Vagina (tissue), 2 donors: ENCODE measurements around the gene GLYATL1. TPM values are rescaled to one million over a fixed set of nuclear protein-coding genes. Genes with fewer than 3 reads are reported as not detected.

Source experiments
- DNase-seq, 2 donors: peaks; one replicate each; pipeline ENCODE4 v3.0.0-alpha.2; 2017; ENCODE audit errors: extremely low spot score in 2 of 2
- H3K27ac ChIP-seq: fragments of 200-600 bp; sonication (generic); one replicate; pipeline ENCODE4 v1.5.1; 2019
- H3K27me3 ChIP-seq: fragments of 200-600 bp; sonication (generic); one replicate; pipeline ENCODE4 v1.5.1; 2019
- H3K36me3 ChIP-seq, 2 donors: fragments of 200-600 bp; sonication (generic); one replicate each; pipeline ENCODE4 v1.5.1; 2017 to 2019
- H3K4me1 ChIP-seq: fragments of 200-600 bp; sonication (generic); one replicate; pipeline ENCODE4 v1.5.1; 2019
- H3K4me3 ChIP-seq, 2 donors: fragments of 200-600 bp; sonication (generic); 1 replicate in 1 of 2; 2 replicates in 1 of 2; pipeline ENCODE4 v1.5.1; 2016 to 2019
- H3K9me3 ChIP-seq: fragments of 200-600 bp; sonication (generic); one replicate; pipeline ENCODE4 v1.5.1; 2019
- POLR2A ChIP-seq, 2 donors: fragments of 450-650 bp; IDR thresholded peaks; one replicate each; pipeline ENCODE4 v1.6.1; 2017; ENCODE audit warnings: antibody characterized with exemption in 2 of 2, mild to moderate bottlenecking in 2 of 2, moderate library complexity in 2 of 2
- POLR2AphosphoS5 ChIP-seq, 2 donors: sonication (generic); formaldehyde crosslinking; IDR thresholded peaks; one replicate each; pipeline ENCODE4 v1.9.0; 2017; ENCODE audit warnings: antibody characterized with exemption in 2 of 2, mild to moderate bottlenecking in 2 of 2, low read depth in 1 of 2; ENCODE audit not compliant: insufficient read depth in 1 of 2
- intact Hi-C: fragments of 100-400 bp; cut with DNase I; formaldehyde crosslinking; loops from one replicate; pipeline ENCODE4 v1.15.1; 2023
- total RNA-seq: library from RNA; depleted of rRNA; stranded (reverse); fragments of >200 nt; gene quantifications from one replicate; pipeline ENCODE4 v1.2.3, GENCODE V29; 2016
- TF ChIP-seq, protein P1 (sequence below), 3 experiments: fragments of 450-650 bp in 2 of 3; fragments of 200-600 bp in 1 of 3; sonication (generic) in 1 of 3; IDR thresholded peaks; one replicate each; pipeline ENCODE4 v1.5.1; 2017 to 2019; ENCODE audit warnings: antibody characterized with exemption in 3 of 3, mild to moderate bottlenecking in 2 of 3, moderate library complexity in 2 of 3

Gene GLYATL1
- total RNA-seq, 1 donor from 2014 or later, result not detected

DNA sequence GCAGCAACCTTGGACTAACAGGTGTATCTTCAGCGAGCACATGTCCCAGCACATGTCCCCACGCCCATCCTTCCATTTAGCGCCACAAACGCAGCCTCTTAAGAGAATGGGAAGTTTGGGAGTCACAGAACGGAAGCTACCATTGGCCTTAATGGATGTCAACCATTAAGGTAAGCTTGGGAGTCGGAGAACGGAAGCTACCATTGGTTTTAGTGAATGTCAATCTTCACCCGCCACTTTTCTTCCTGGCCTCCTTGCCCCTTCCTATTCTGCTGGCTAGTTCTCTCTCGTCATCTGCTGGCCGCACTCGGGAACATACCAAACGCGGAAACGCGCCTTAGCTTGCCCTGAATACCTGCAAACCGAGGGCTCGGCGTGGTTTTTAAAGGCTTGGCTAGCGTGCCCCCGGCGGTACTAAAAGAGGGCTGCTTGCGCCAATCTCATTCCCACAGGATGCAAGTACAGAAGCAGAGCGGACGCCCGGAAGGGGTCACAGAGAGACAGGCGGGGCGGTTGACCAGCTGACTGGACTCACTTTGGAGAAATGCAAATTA, 24.3 kb downstream of the GLYATL1 start:
- Histone ChIP-seq H3K27me3 (no peaks in the 10 kb centered on the region), H3K36me3 (no peaks in the 10 kb centered on the region), H3K4me1 (no peaks in the 10 kb centered on the region), H3K27ac (no peak overlapping the region), H3K9me3 (no peaks in the 10 kb centered on the region), H3K4me3 (no peak overlapping the region)
- intact Hi-C loops, result no loop called here
- no peak for DNase-seq
- TF ChIP-seq POLR2A (IDR thresholded peaks at IDR 0.05) (no peak), POLR2AphosphoS5 (IDR thresholded peaks at IDR 0.05; ENCODE audit: insufficient read depth in 1 of 2, low read depth in 1 of 2) (no peak)
- TF ChIP-seq, protein P1, sequence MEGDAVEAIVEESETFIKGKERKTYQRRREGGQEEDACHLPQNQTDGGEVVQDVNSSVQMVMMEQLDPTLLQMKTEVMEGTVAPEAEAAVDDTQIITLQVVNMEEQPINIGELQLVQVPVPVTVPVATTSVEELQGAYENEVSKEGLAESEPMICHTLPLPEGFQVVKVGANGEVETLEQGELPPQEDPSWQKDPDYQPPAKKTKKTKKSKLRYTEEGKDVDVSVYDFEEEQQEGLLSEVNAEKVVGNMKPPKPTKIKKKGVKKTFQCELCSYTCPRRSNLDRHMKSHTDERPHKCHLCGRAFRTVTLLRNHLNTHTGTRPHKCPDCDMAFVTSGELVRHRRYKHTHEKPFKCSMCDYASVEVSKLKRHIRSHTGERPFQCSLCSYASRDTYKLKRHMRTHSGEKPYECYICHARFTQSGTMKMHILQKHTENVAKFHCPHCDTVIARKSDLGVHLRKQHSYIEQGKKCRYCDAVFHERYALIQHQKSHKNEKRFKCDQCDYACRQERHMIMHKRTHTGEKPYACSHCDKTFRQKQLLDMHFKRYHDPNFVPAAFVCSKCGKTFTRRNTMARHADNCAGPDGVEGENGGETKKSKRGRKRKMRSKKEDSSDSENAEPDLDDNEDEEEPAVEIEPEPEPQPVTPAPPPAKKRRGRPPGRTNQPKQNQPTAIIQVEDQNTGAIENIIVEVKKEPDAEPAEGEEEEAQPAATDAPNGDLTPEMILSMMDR (IDR thresholded peaks at IDR 0.05), result no peak

DNA sequence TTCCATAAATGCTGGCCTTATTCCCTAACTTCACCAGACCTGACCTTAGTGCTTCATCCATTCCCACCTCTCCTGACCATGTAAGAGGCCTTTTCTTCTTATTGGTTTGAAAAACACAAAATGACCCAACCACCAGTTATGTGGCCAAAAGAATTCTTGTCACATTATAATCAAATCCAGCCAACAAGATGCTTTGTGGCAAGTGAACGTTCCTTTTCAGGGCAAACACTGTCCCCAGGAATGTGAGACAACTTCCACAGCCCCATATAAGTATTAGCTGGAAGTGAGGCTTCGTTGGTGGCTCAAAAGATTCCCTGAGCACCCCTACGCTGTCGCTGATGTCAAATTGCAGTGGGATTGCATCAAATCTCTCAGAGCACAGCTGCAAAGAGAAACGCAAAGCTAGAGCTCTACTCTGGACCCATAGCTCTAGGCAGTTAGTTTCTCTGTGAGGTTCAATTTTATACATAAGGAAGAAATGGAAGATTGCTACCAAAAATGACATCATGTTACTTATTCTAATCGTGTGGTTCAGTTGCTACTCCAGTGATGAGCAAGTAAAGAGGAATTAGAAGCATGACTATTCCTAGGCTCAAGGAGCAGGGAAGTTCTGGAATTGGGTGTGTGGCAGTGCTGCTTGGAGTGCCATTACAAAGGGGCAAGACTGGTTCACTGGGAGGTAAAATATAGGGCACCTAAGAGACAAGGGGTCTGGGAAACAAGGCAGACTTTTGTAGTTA, 26.1 kb downstream of the GLYATL1 start:
- Histone ChIP-seq H3K27me3 (no peaks in the 10 kb centered on the region), H3K4me3 (no peak overlapping the region), H3K36me3 (no peaks in the 10 kb centered on the region), H3K4me1 (no peaks in the 10 kb centered on the region), H3K9me3 (no peaks in the 10 kb centered on the region), H3K27ac (no peak overlapping the region)
- DNase-seq, result no peak
- TF ChIP-seq POLR2AphosphoS5 (IDR thresholded peaks at IDR 0.05; ENCODE audit: insufficient read depth in 1 of 2, low read depth in 1 of 2), result no peak
- TF ChIP-seq, protein P1 (IDR thresholded peaks at IDR 0.05), result no peak
- TF ChIP-seq POLR2A (IDR thresholded peaks at IDR 0.05), result no peak
- intact Hi-C loops, result no loop called here

DNA sequence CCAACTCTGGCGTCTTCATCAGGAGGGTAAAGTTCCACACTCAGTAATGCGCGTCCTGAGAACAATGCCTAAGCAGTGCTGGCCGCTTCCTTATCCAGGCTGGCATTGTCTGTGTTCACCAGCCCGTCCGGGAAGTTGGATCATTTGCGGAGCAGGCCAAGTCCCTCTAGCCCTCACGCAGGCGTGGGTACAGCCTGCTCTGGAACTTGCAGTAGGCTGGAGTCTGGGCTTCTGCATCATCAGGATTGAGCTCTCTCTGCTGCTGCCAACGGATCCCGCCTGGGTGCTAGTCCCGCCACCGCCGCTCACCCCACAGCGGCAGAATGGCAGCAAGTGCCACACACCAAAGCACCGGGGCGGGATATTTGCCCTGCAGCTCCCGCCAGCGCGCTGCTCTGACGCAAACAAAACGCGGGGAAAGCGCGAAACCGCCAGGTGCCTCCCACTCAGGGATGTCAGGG, 29.0 kb downstream of the GLYATL1 start:
- no peaks in the 10 kb centered on the region for H3K36me3 ChIP-seq
- no peak for DNase-seq
- no peaks in the 10 kb centered on the region for H3K4me1 ChIP-seq
- intact Hi-C loops, result no loop called here
- TF ChIP-seq POLR2A (IDR thresholded peaks at IDR 0.05), result no peak
- TF ChIP-seq POLR2AphosphoS5 (IDR thresholded peaks at IDR 0.05; ENCODE audit: insufficient read depth in 1 of 2, low read depth in 1 of 2), result no peak
- TF ChIP-seq, protein P1 (IDR thresholded peaks at IDR 0.05), result no peak
- no peak overlapping the region for H3K27ac ChIP-seq
- H3K9me3 ChIP-seq, result no peaks in the 10 kb centered on the region
- H3K27me3 ChIP-seq, result no peaks in the 10 kb centered on the region
- H3K4me3 ChIP-seq, result no peak overlapping the region

DNA sequence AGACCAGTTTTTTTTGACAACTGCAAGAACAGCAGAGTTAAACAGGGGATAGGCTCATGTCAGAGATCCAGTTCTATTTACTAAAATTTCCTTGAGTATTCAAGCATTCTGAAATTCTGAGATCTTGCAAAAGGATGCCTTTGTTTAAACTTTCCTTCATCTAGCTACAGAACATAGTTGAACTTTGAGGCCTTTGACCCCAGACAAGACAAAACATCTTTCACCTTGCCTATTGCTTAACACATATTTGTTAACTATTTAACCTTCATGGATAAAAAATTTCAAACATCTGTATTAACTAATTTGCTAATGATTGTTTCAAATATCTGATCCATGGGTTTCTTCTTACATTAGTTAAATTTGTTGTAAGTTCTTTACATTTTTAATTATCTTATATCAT, 38.2 kb downstream of the GLYATL1 start:
- intact Hi-C loops, result no loop called here
- TF ChIP-seq, protein P1 (IDR thresholded peaks at IDR 0.05), result no peak
- TF ChIP-seq POLR2AphosphoS5 (IDR thresholded peaks at IDR 0.05; ENCODE audit: insufficient read depth in 1 of 2, low read depth in 1 of 2), result no peak
- TF ChIP-seq POLR2A (IDR thresholded peaks at IDR 0.05), result no peak
- no peak overlapping the region for H3K27ac ChIP-seq
- no peak for DNase-seq
- no peaks in the 10 kb centered on the region for H3K36me3 ChIP-seq
- H3K4me3 ChIP-seq, result no peak overlapping the region
- no peaks in the 10 kb centered on the region for H3K9me3 ChIP-seq
- H3K4me1 ChIP-seq, result no peaks in the 10 kb centered on the region
- H3K27me3 ChIP-seq, result no peaks in the 10 kb centered on the region

DNA sequence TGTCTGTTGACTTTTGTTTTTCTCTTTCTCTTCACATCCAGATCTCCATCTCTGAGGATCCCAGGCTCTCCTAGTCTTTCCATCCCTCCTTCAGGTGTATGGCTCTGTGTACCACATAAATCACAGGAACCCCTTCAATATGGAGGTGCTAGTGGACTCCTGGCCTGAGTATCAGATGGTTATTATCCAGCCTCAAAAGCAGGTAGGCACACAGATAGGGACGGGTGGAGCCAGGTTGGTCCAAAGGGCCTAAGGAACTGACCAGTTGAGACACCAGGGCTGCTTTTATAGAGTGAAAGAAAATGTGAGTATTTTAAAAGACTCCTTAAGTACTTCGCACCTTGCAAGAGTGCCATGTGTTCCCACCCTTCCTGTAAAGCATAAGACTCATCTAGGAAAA, 39.9 kb downstream of the GLYATL1 start:
- Histone ChIP-seq H3K4me1 (no peaks in the 10 kb centered on the region), H3K27ac (no peak overlapping the region), H3K36me3 (no peaks in the 10 kb centered on the region), H3K9me3 (no peaks in the 10 kb centered on the region), H3K27me3 (no peaks in the 10 kb centered on the region), H3K4me3 (no peak overlapping the region)
- no peak for DNase-seq
- TF ChIP-seq POLR2AphosphoS5 (IDR thresholded peaks at IDR 0.05; ENCODE audit: insufficient read depth in 1 of 2, low read depth in 1 of 2) (no peak), POLR2A (IDR thresholded peaks at IDR 0.05) (no peak)
- TF ChIP-seq, protein P1 (IDR thresholded peaks at IDR 0.05), result no peak
- intact Hi-C loops, result no loop called here
